OCI-M2 (cell line): ENCODE results near the gene LPIN3.
A peak's percentile ranks its signal among the peaks of the same experiment; 100 is the strongest.
"Not testable (repeated sequence)": the region's sequence is repeated elsewhere in the genome, so short reads cannot be mapped to it uniquely, and the experiment has no call there.

Source experiments
- DNase-seq: peaks from one replicate; lab custom pipeline; 2025; ENCODE audit not compliant: unreplicated experiment; lab: John Stamatoyannopoulos, UW

LPIN3 gene, protein sequence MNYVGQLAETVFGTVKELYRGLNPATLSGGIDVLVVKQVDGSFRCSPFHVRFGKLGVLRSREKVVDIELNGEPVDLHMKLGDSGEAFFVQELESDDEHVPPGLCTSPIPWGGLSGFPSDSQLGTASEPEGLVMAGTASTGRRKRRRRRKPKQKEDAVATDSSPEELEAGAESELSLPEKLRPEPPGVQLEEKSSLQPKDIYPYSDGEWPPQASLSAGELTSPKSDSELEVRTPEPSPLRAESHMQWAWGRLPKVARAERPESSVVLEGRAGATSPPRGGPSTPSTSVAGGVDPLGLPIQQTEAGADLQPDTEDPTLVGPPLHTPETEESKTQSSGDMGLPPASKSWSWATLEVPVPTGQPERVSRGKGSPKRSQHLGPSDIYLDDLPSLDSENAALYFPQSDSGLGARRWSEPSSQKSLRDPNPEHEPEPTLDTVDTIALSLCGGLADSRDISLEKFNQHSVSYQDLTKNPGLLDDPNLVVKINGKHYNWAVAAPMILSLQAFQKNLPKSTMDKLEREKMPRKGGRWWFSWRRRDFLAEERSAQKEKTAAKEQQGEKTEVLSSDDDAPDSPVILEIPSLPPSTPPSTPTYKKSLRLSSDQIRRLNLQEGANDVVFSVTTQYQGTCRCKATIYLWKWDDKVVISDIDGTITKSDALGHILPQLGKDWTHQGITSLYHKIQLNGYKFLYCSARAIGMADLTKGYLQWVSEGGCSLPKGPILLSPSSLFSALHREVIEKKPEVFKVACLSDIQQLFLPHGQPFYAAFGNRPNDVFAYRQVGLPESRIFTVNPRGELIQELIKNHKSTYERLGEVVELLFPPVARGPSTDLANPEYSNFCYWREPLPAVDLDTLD

DNA sequence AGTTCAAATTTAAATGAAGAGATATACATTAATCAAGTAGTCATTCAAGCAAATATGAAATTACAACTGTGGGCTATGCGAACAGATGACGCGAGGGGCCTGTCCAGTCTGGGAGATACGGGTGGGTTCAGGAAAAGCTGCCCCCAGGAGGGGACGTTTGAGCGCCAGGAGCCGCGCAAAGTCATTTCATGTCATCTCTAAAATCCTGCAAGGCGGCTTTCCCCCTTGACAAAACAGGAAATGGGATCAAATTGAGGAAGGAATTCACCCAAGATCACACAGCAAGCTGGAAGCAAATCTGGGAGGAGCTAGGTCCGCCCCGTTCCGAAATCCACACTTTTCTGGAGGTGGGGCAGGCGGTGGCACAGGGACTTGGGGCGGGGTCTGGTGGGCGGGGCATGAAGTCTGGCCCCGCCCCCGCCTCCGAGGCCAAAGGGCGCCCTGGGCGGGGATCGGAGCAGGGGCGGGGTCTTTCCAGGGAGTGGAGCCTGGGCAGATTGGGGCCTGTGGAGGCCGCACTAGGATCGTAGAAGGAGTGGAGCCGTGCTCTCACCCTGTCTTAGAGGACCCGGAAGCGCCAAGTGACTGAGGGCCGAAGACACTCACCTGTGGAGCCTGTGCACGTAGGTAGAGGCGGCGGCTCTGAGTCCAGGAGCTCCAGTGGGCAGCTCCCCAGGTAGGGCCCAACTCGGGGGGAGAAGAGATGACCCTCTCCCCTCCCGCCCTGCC is at the start of gene LPIN3:
LPIN3 (plus strand) TSS at position 495 of the 729 bp plus-strand sequence. CDS start 4,983 bp downstream, outside the sequence.
- no peak for DNase-seq

GRCh38 chr20:41293269-41294037 is 47.2 kb upstream of the LPIN3 start:
- DNase-seq, result no peak

GRCh38 chr20:41299899-41300298 is 40.7 kb upstream of the LPIN3 start:
- DNase-seq, result no peak

- no peak for DNase-seq
These were observed 40.2 kb upstream of the LPIN3 start for GRCh38 chr20:41300383-41300782.

- no peak for DNase-seq
These were observed 39.7 kb upstream of the LPIN3 start for GRCh38 chr20:41300886-41301285.

- no peak for DNase-seq
These were observed 36.6 kb upstream of the LPIN3 start for GRCh38 chr20:41304002-41304401.

DNA sequence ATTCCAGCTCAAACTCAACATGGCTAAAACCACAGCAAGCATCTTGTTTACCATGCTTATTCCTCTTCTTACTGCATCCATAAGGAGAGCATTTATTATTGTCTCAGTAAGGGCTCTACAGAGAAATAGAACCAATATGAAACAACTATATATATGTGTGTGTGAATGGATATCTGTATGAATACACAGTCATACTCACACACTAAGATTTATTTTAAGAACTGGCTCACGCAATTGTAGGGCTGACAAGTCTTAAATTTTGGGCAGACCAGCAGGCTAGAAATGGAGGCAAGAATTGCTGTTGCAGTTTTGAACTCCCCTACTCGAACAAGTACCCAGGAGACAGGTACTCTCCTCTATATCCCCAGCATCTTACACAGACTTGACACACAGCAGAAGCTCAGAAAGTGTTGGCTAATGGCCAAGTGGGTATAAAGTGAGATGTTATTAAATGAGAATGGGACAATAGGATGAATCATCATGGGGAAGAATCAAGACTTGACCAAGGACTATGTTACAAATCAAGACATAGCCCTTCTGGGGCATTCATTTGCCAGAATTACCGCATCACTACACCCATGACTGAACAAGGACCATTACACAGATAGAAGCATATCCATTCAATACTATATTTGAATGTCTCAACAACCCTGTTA is 36.1 kb upstream of the LPIN3 start:
- DNase-seq, result no peak

- no peak for DNase-seq
These were observed 34.4 kb upstream of the LPIN3 start for GRCh38 chr20:41306061-41306727.

DNA sequence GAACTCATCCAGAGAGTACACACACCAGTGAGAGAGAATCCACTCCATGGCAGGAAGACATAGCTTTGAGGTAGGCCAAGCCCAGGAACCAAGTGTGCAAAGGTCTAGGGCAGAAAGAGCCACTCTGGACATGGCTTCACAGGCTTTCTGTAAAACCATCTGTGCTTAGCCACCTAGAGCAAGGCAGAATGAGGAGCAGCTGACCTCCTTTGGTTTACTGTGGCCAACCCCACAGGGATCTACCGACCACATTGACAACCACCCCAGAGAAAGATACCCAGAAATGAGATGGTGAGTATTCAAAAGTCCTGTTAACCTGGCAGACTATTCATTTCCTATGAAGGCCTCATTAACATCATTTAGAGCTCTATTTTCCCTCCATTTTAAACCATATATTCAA is 33.6 kb upstream of the LPIN3 start:
- no peak for DNase-seq

DNA sequence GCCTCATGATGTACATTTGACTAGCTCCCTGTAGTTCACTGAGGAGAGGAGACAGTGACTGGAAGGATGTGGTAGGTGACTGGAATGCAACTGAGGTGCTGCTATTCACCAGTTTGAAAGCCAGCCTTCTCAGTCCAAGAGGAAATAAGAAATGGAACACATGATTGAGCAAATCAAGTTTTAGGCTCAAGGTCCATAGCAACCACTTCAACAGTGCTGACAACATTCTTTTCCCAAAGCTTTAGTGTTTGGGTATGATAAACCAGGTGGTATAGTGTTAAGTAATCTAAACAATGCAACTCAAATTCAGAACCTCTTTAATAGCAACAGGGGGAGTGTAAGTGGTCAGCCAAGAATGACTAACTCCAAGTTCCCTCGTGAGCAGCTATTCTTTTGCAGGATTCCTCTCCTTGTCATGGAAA is 32.3 kb upstream of the LPIN3 start:
- no peak for DNase-seq

DNA sequence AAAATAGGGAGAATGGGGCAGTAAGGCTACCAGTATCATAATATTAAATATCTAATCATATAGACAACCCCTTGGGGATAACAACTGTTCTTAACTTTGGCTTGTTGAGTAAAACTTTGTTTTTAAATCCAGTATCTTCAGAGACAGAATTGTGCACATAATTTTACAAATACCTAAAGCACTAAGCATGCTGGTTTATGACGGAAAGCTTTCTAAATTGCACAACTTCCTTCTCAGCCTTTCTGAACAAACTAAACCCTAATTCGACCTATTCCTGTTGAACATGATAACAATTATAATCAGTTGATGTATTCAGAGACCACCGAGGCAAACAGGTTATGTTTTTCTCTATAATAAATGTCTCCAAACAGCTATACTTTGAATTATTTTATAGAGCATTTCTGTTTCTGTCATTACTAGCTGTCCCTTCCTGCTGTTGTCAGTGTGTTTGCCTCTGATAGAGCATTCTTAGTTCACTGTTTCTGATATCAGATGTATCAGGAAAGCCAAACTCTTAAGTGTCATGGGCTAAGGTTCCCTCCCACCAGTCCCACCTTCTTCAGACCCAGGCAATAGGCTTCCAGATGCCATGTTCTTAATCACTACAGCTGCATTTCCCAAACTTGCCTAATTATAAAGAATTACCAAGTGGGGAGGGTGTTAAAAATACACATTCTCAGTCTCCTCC is 31.8 kb upstream of the LPIN3 start:
- no peak for DNase-seq

DNA sequence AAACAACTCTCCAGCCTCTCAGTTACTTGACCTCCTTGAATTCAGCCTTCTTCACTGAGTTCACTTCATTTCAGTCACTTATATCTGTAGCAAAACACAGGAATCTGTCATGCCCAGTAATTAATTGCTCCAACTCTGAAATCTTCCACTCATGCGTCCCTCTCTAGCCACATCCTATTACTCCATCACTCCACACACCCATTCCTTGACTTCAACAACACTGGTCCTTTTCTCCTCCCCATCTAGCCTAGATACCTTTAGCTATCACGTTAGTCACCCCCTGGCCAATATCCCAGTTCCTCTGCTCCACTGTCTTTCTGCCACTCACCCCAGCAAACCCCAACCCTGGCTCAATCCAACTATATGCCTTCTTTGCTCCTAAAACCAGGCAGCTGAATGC is 30.8 kb upstream of the LPIN3 start:
- DNase-seq, result no peak

DNA sequence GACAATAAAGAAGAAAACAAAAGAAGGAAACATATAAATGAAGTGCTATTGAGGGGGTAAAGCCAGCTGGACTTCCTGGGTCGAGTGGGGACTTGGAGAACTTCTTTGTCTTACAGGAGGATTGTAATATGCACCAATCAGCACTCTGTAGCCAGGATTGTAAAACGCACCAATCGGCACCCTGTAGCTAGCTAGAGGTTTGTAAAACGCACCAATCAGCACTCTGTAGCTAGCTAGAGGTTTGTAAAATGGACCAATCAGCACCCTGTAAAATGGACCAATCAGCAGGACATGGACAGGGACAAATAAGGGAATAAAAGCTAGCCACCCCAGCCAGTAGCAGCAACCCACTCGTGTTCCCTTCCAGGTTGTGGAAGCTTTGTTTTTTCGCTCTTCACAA is 28.6 kb upstream of the LPIN3 start:
- DNase-seq, result not testable (repeated sequence)

DNA sequence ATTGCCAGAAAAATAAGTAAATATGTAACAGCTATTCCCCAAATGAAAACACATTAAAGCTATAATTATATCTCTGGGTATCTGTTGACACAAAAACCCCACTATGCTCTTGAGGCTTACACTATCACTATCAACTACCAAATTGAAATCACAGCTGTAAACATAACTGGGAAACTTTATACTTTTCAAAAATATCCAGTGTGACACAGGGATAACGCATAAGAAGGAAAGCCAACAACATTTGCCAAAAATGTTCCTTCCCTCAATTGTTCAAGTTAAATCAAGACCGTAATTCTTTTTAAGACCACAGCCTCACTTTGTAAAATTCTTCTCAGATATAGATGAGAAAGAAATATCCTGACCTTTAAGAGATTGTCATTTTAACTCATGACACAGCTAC is 26.2 kb upstream of the LPIN3 start:
- DNase-seq, result no peak

- no peak for DNase-seq
These were observed 24.6 kb upstream of the LPIN3 start for GRCh38 chr20:41316051-41316450.

GRCh38 chr20:41316602-41317545 is 23.7 kb upstream of the LPIN3 start:
- no peak for DNase-seq

GRCh38 chr20:41317546-41318270 is 22.9 kb upstream of the LPIN3 start, which contains the start of gene ZHX3:
Gene ZHX3 (minus strand): TSS chr20:41317731. CDS start chr20:41204916, 112,815 bp downstream.
- peak; percentile 87 for DNase-seq
